NCI-H2196 (cell line): ENCODE measurements around the gene STAM.

Source experiments
- DNase-seq: peaks from one replicate; lab custom pipeline; 2025; ENCODE audit not compliant: unreplicated experiment; lab: John Stamatoyannopoulos, UW

The STAM gene

DNA sequence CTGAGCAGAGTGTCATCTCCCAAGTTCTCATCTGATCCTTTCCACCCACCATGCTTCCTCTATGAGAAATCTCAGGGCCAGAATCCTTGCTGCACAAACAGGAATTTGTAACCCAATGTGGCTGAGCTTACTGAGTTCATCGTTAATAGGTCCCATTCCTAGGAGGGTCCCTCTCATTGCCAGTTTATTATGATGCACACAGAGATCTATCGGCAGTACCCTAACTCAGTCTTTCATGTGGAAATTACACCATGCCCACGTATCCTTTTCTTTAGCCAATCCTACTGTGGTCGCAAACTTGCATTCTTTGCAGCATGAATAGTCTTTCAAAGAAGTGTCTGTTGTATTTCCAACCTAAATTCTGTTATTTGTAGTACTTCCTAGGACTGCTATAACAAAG lies 120.2 kb downstream of the STAM start:
- no peak for DNase-seq

- no peak for DNase-seq
Observed at GRCh38 chr10:17765602-17766001, 121.7 kb downstream of the STAM start.
